AG04449 (cell line): ENCODE data around the gene TAF15.

Experiments used
- CTCF ChIA-PET: fragments of 350-600 bp; formaldehyde crosslinking; extraction: SDS; loops from one replicate; lab custom pipeline; 2021; ENCODE audit warnings: antibody characterized with exemption; lab: Yijun Ruan, JAX
- POLR2A ChIA-PET: fragments of 400-600, 350-600 bp; formaldehyde crosslinking; extraction: SDS; loops from one replicate; lab custom pipeline; 2020; ENCODE audit warnings: antibody characterized with exemption, inconsistent platforms; lab: Yijun Ruan, JAX
- DNase-seq: peaks from one replicate; pipeline ENCODE4 v3.0.0-alpha.2; 2010; ENCODE audit warnings: low read depth, low spot score
- H3K4me3 ChIP-seq: 2 replicates; pipeline ENCODE4 v1.5.1; 2011; ENCODE audit warnings: low read depth, mild to moderate bottlenecking, control low read depth, low read length
- TF ChIP-seq, protein P1 (sequence below): IDR thresholded peaks from one replicate; pipeline ENCODE4 v1.5.1; 2011; ENCODE audit warnings: mild to moderate bottlenecking, moderate library complexity, low read length, control low read depth, inconsistent platforms; ENCODE audit not compliant: insufficient read depth; ENCODE audit errors: missing control alignments

Gene TAF15

GRCh38 chr17:35788477-35789368 is 20.6 kb upstream of the TAF15 start:
- ChIA-PET POLR2A (interaction anchor here (0.5 to 1.1 kb wide), 2 partner anchors 20 to 37 kb away, joined by 3 to 6 read pairs; partner anchors contain the start of gene TAF15), CTCF (interaction anchor here (0.8 to 19.3 kb wide), 12 partner anchors 7 to 175 kb away, joined by 3 to 321 read pairs (median 5); partner anchors contain the start of genes MMP28 and TAF15)
- DNase-seq, result no peak
- TF ChIP-seq, protein P1, sequence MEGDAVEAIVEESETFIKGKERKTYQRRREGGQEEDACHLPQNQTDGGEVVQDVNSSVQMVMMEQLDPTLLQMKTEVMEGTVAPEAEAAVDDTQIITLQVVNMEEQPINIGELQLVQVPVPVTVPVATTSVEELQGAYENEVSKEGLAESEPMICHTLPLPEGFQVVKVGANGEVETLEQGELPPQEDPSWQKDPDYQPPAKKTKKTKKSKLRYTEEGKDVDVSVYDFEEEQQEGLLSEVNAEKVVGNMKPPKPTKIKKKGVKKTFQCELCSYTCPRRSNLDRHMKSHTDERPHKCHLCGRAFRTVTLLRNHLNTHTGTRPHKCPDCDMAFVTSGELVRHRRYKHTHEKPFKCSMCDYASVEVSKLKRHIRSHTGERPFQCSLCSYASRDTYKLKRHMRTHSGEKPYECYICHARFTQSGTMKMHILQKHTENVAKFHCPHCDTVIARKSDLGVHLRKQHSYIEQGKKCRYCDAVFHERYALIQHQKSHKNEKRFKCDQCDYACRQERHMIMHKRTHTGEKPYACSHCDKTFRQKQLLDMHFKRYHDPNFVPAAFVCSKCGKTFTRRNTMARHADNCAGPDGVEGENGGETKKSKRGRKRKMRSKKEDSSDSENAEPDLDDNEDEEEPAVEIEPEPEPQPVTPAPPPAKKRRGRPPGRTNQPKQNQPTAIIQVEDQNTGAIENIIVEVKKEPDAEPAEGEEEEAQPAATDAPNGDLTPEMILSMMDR, result no peak
- peak overlapping the region; percentile 4; the same call in 1 of the 2 replicates for H3K4me3 ChIP-seq

DNA sequence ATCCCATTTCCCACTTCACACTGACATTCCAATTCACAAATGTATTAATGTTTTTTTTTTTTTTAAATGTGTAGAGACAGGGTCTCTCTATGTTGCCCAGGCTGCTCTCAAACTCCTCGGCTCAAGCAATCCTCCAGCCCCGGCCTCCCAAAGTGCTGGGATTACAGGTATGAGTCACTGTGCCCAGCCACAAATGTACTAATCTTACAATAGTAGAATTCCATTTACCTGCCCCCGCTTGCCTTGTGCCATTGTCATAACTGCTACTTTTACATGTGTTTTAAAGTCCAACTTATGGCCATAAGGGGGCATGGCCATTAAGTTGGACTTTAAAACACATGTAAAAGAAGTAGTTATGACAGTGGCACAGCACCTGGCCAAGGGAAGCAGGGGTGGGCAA is 18.4 kb upstream of the TAF15 start:
- POLR2A ChIA-PET, result no interaction called here
- TF ChIP-seq, protein P1, result no peak
- no peak overlapping the region for H3K4me3 ChIP-seq
- CTCF ChIA-PET, result interaction anchor here (10.3 kb wide), 1 partner anchor 25 kb away, joined by 230 read pairs; no protein-coding TSS in a partner anchor
- no peak for DNase-seq

- ChIA-PET CTCF (interaction anchor here (1.3 to 10.3 kb wide), 3 partner anchors 9 to 26 kb away, joined by 3 to 230 read pairs (median 15); no protein-coding TSS in a partner anchor), POLR2A (interaction anchor here (0.6 kb wide), 1 partner anchor 16 kb away, joined by 3 read pairs; no protein-coding TSS in a partner anchor)
- no peak overlapping the region for H3K4me3 ChIP-seq
- TF ChIP-seq, protein P1, result no peak
- DNase-seq, result no peak
Observed at GRCh38 chr17:35791681-35792350, 17.5 kb upstream of the TAF15 start.

- ChIA-PET POLR2A (no interaction called here), CTCF (interaction anchor here (1.7 to 10.3 kb wide), 3 partner anchors 8 to 27 kb away, joined by 5 to 230 read pairs (median 15); no protein-coding TSS in a partner anchor)
- TF ChIP-seq, protein P1, result no peak
- DNase-seq, result no peak
- no peak overlapping the region for H3K4me3 ChIP-seq
Observed at GRCh38 chr17:35793257-35793656, 16.0 kb upstream of the TAF15 start.

- peak within 1 kb of the TSS; percentile 51 for H3K4me3 ChIP-seq
- CTCF ChIA-PET, result interaction anchor here (0.7 to 10.3 kb wide), 8 partner anchors 7 to 177 kb away, joined by 3 to 230 read pairs (median 6); no protein-coding TSS in a partner anchor
- no peak for DNase-seq
- TF ChIP-seq, protein P1, result no peak
- POLR2A ChIA-PET, result interaction anchor here (0.9 kb wide), 1 partner anchor 14 kb away, joined by 3 read pairs; the partner anchor contains the start of gene TAF15
Observed at GRCh38 chr17:35795007-35795870, 14.0 kb upstream of the TAF15 start, which contains the start of gene MMP28. Gene MMP28, minus strand, starts transcription at chr17:35795641. Its CDS starts 264 bp downstream, at chr17:35795377.
